IPS-11a (cell line): ENCODE data around the gene SEZ6L.

ENCODE experiments used
- H3K4me3 ChIP-seq: one replicate; pipeline ENCODE4 v1.5.1; 2013; ENCODE audit warnings: low read depth, low read length, control low read depth

The SEZ6L gene

DNA sequence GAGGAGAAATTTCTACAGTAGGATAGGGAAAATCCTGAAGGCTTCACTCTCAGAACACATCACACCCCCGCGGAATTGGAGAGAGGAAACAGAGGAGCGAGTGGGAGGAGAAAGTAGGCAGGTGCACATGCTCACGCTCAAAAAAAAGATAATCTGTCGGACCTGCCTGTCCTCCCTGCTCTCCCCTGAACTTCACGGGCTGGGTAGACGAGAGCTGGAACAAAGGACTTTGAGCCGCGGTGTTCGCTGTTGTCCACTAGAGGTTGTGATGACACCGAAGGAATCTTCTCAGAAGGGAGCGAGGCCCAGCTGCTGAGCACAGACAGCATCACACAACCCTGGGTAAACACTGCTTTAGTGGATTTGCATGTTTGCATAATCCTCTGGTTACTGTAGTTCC, 5.0 kb downstream of the SEZ6L start:
- H3K4me3 ChIP-seq: no peak overlapping the region

DNA sequence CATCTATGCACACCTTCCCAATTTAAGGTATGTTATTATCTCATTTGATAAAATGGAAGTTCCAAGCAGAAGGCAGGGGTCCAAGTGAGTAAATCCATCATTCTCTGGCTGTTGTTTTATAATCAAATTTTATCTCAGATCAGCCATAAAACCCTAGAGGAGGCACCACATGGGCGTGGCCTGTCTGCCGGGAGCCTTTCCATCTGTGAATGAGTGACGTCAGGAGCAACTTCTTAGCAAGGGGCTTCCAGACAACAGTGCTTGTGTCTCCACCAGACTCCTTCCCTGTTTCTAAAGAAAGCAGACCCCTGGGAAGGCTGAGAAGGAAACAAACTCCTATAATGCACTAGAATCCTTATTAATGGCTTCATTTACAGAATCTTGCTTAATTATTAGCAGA, 13.5 kb downstream of the SEZ6L start:
- H3K4me3 ChIP-seq: no peak overlapping the region

DNA sequence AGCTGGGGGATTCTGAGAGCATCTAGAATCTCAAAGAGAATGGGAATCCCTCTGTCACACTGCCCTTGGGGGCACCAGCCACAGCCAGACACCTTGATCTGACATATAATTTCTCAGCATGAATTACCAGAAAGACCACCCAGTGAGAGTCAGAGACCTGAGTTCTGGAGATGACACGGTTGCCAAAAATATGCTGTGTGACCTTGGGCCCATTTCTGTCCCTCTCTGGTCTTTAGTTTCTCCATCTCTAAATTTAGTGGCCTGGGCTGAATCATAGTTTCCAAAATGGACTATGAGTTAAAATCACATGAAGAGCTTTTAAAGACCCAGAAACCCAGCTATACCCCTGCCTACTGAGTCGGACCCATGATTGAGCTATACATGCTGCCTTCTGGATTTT, 15.9 kb downstream of the SEZ6L start:
- H3K4me3 ChIP-seq: no peak overlapping the region

DNA sequence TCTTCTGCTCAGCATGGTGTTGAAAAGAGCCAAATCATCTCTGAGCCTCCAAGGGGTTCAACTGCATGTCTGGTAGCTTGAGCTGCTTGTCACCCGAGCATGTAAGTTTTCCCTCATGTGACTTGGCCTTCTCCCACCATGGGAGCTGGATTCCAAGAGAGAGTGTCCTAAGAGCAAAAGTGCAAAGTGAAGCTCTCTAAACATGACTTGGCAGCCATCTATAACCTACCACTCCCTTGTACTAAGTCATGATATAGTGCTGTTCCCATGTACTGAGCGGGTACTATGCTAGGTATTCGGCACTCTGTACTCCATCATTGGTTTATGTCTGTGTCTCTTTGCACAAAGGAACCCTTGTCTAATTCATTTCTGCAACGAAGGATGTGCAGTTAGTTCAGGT, 19.1 kb downstream of the SEZ6L start:
- H3K4me3 ChIP-seq: no peak overlapping the region

DNA sequence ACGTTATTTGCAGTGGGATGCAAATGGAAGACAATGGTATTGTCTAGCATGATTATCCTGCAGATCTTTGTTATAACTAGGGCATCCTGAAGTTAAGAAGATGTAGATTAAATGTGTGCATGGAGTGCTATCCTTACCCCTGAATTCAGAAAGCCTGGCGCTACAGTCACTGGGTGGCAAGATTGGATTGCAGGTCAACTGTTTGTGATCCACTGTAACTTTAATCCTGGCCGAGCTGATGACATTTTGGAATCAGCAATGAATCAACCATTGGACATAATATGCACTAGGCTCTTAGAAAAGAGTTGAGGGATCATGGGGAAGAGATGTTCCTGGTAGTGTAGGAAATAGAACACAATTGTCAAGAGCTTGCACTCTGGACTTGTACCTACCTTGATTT, 25.1 kb downstream of the SEZ6L start:
- no peak overlapping the region for H3K4me3 ChIP-seq

DNA sequence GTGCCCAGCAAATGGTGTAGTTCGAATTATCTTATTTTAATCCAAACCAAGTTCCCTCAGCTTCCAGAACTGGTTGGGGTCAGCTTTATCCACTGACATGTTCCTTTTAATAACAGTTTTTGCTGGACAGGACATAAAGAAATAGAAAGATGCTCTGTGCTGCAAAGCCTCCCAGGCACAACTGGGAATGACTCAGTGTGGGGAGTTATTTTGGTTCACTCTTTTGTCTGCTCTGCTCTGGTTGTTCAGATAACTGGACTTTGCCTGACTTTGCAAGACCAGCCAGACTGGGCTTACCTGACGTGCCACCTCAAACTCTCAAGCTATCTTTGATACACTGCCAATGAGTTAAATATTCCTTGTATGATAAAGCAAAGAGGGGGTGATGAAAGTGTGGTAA, 25.6 kb downstream of the SEZ6L start:
- H3K4me3 ChIP-seq: no peak overlapping the region

DNA sequence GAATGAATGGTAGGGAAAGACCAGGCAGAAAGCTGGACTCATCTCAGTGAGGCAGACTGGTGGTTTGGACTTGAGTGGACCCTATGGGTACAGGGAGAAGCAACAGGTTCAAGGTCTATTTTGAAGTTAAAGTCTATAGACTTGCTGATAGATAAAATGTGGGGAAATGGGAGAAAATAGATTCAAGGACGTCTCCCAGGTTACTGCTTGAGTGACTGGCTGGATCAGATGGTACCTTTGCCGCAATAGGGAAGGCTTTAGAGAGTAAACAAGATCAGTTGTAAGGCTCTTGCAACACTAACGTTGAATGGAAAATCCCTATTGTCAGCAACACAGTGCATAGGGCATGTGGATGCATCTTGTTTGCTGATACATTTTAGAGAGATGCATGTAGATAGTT, 27.4 kb downstream of the SEZ6L start:
- no peak overlapping the region for H3K4me3 ChIP-seq

DNA sequence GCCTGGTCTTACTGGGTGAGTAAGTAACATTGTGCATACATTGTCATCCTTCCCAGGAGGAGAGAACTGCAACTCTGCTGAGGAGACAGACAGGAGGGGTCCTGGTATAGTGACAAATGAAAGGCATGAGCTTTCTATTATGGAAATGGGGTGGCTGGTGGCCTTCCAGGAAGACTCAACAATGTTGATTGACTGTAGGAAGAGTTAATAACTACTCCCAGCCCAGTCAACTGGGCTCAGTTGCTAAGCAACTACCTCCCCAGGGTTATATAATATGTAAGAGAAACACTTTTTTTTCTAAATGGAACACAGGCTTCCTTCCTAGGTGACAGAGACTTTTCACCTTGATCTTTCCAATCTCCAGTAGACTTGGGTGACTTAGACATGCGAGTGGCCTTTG, 28.2 kb downstream of the SEZ6L start:
- H3K4me3 ChIP-seq: no peak overlapping the region

DNA sequence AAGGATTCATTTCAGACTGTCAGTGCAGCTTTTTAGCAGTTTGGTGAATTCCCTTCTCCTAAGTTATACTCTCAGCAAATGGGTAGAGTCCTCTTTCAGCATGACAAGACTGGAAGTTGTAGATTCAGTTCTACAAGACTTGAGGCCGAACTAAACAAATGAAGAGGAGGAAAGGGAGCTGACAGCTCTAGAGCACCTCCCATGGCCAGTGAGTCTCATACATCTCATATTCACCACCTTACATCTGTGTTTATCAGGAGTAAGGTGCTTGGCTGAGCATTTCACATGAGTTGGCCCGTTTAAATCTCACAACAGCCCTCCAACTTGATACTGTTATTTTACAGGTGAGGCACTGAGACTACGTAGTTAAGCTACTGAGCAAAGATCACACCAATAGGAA, 30.4 kb downstream of the SEZ6L start:
- H3K4me3 ChIP-seq: no peak overlapping the region

DNA sequence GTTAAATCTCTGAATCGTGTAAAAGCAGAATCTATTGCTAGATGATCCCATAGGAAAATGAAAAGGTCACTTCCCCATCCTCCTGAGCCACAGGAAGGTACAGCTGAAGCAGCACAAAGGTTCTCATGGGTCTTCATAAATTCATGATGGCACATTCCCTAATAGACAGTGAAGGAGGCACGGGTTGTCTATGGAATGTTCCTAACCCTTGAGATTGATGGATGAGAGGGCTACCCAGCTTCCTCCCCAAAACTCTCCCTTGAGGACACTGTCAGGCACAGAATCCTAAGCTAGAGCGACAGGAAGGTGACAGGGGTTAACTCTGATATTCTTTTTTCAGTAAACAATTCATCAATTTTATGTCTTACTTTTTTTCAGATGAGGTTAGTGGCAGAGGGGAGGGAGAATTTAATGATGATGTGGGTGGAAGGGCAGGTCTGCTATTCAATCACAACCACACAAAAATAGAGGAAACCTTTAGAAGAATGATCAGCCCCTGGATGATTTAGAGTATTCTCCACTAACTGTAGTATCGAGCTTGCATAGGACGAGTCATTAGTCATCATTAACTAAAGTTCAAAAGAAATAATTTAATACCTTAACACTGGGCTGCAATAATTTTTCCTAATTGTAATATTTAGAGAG, 33.1 kb downstream of the SEZ6L start:
- no peak overlapping the region for H3K4me3 ChIP-seq

DNA sequence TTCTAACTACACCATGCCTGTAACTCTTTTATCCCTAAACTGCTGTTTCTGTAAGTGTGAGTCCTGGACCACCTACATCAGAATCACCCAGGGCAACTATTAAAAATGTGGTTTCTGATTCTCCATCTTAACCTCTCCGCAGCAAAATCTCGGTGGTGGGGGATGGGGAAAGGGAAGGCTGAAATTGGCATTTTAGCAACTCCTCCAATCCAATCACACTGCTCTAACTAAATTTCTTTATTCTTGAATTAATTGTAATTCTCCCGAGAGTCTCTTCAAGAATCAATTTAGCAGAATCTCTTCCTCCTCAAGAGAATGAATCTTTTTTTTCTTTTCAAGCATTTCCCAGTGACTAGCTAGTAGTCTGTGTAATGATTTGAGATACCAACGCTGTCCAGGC, 36.2 kb downstream of the SEZ6L start:
- H3K4me3 ChIP-seq: no peak overlapping the region

DNA sequence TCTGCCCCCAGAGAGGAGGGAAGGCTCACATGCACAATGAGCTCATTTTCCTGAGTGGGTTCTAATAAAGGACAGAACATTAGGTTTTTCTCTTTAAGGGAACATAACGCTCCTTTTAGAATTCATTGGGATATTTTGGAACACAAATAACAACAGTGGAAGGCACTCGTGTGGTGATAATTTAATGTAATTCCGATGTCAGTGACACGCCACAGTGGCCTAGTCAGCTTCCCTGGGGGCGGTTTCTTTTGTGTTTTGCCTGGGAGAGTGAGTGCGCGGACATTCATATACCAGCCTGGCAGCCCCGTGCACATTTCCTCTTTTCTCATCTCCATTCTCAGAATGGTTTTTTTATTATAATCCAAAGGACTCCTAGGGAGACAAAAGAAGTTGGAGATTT, 41.1 kb downstream of the SEZ6L start:
- H3K4me3 ChIP-seq: no peak overlapping the region

DNA sequence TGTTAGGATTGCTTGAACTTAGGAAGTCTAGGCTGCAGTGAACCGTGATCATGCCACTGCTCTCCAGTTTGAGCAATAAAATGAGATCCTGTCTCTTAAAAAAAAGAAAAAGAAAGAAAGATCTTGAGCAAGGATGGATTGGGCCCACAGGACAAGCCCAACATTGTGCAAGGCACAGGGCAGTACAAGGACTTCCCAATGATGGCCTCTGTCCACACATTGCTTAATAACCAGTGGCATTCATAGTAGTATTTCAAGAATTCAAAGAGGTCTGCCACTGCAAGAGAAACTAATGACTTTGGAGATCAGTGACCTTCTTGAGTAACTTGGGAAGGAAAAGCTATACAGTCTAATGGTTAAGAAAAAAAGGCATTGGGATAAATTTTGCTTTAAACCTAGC, 44.6 kb downstream of the SEZ6L start:
- H3K4me3 ChIP-seq: no peak overlapping the region

DNA sequence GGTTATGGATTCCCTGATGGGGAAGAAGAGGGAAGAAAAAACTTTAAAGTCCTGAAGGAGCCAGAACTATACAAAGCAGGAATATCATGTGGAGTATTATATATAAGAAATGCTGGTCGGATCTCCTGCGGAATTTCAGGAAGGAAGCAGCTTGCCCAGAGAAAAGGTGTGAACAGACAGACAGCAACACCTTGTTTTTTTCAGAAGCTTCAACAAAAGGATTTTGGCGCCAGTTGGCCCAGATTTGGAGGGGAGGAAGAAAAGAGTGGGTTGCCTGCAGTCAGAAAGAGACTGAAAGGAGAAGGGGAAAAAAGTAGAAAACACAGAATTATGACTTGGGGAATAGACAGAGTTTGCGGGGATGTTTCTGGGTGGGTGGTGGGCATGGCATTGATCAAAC, 45.2 kb downstream of the SEZ6L start:
- no peak overlapping the region for H3K4me3 ChIP-seq

DNA sequence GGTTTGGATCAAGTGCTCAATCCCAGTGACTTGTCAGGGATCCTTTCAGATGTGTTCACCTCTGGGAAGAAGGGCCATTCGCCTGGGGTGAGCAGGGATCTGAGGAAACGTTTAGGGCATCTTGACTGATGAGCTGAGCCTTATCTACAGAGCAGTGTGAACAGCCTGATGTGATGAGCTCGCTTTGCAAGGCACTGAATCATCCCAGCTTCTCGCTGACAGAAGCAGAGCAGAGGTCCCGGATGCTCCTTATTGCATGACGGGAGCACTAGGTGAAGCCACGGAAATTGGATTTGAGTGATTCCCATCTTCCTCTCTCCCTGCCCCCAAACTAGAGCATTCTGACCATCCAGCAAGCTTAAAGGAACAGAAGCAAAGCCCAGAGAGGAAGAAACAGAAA, 46.5 kb downstream of the SEZ6L start:
- no peak overlapping the region for H3K4me3 ChIP-seq

DNA sequence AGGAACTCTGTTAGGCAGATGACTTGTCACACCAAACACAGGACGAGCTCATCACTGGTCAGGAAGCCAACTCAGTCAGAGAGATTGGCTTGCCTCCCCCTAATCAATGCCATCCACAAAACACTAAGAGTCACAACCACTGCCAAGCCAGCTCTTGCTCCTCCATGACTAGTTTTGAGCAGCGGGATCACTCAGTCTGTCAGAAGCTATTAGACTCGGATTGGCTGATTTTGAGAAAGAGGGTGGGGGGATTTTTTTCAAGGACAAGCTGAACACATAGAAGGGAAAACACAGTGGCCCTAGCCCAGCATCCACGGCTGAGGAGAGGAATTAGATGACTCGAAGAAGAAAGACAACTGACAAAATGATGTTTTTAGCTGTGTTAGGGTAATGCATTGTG, 55.9 kb downstream of the SEZ6L start:
- no peak overlapping the region for H3K4me3 ChIP-seq

DNA sequence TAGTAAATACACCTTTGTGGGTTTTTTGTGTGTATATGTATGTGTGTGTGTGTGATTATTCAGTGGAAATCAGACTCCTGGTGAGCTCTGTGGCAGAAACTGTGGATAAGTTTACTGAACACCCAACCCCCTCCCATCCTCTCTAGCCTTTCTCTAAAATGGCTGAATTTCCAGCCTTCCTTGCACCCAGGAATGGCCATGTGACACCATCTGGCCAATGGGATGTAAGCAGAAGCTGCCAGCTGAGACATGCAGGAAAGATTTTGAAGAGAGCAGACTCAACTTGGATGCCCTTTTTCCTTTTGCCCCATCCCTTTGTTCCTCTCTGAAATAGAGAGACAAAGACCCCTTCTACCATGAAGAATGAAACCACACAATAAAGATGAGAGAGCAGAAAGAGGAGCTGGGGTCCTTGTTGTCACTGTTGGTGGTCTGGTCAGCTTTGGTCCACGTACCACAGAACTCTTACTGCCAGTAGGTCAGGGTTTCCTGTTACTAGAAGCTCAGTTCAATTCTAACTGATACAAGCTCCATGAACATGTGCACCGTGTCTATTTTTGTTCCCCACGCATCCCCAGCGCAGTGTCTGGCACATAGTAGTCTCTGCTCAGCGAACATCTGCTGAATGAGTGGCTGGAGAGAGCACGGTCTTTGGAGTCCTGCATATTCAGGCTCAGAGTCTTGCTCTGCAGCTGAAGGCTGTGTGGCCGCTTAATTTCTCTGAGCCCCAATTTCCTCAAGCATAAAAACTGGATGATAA, 57.5 kb downstream of the SEZ6L start:
- no peak overlapping the region for H3K4me3 ChIP-seq

DNA sequence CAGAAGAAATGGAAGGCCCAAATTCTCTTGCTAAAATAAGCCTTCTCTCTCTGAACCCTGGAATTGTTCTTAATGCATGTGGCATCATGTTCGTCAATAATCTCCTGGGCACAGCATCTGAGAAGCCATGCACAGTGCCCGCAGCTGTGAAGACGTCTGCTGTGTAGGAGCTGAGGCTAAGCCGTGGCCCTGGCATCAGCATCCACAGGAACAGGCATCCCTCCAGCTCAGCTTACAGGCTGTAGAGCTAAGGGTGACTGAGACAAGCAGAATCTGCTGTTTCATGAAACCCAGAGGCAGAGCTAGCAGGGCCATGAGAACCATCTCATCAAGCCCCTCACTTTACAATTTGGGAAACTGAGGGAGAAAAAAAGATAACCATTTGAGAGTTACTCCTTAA, 60.6 kb downstream of the SEZ6L start:
- H3K4me3 ChIP-seq: no peak overlapping the region

DNA sequence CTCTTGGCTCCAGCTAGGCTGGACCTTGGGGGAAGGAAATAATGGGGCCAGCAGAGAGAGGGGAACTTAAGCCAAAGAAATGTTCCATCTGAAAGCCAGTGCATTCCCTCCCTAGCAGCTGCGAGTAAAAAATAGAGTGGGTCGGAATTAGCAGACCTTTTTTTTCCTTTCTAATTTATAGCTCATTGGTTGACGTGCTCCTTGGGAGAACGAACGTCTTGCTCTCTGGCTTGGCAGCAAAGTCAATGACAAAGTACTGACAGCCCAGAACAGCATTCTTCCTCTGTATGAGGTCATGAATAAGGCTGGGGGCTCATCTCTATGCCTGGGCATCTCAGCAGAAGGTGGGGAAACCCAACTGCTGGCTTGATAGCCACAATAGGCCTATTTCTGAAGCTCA, 65.0 kb downstream of the SEZ6L start:
- H3K4me3 ChIP-seq: no peak overlapping the region

DNA sequence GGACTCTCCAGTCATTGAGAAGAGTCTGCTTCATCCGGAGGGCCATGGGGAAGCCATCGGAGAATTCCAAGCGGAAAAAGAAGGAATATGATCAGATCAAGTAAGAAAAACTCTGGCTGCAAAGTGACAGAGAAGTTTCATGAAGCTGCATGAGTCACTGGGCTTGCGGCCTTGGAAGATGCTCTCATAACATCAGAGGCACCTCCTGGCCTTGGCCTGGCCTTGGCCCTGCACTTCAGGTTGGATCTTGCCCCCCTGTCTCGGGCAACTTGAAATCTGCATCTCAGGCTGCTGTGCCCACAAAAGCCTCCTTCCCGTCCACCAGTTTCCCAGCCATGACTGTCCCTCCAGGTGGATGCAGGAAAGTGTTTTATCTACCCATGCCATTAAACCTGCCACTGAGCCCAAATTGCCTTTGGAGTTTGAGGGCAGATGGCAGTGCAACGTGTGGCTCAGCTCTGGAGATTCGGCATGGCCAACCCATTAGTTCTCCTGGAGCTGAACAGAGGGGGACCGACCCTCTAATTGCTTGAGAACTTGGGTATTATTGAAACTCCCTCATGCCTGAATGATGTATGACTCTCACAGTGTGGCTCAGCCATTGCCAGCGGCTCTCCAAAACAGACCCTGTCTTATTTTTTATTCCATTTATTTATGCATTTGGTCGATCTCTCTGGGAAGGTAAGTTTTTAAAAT, 66.7 kb downstream of the SEZ6L start:
- H3K4me3 ChIP-seq: no peak overlapping the region

DNA sequence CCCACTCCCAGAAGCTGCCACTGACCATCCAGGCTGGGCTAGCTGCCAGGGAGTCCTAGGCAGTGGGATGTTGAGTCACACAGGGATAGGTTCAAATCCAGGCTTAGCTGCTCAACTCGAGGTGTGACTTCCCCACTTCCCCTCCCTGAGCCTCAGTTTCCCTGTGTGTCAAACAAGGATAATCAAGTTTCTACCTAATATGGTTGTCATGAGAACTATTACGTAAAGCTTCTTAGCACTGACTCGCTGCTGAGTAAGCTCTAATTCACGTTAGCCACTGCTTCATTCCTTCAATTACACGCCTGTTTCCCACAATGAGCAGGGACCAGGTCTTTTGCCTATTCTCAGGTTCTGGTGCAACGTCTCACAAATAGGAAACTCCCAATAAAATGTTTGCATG, 67.7 kb downstream of the SEZ6L start:
- H3K4me3 ChIP-seq: no peak overlapping the region

DNA sequence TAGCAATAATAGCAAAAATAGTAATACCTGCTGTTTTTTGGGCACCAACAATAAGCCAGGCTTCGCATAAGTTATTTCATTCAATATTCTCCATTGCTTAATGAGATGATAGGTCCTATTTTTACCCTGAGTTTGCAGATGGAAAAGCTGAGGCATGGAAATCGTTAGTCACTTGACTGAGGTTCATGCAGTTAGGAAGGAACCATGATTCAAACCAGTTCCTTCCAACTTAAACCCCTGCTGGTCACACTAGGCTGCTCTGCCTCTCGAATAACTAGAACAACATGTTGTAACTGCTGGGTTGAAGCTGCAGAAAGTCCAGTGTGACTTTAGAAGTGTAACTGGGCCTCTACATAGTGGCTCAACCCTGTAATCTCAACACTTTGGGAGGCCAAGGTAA, 69.3 kb downstream of the SEZ6L start:
- H3K4me3 ChIP-seq: no peak overlapping the region
